GM10248 (cell line): ENCODE measurements around the gene RGS6.
A peak's percentile ranks its signal among the peaks of the same experiment; 100 is the strongest.

ENCODE experiments used
- CTCF ChIA-PET: fragments of 300-600 bp; sonication (Branson Sonifier 250); formaldehyde crosslinking; extraction: SDS; loops from one replicate; lab custom pipeline; 2021; ENCODE audit warnings: antibody characterized with exemption; lab: Yijun Ruan, JAX
- POLR2A ChIA-PET: fragments of 350-650 bp; sonication (Branson Sonifier 250); formaldehyde crosslinking; extraction: SDS; loops from one replicate; lab custom pipeline; 2020; ENCODE audit warnings: antibody characterized with exemption; lab: Yijun Ruan, JAX
- DNase-seq: peaks from one replicate; pipeline ENCODE4 v3.0.0; 2012; ENCODE audit errors: extremely low spot score
- TF ChIP-seq, protein P1 (sequence below): IDR thresholded peaks from 2 replicates; pipeline ENCODE4 v1.5.1; 2012; ENCODE audit warnings: mild to moderate bottlenecking, low read depth; ENCODE audit errors: extremely low read depth, missing control alignments, control extremely low read depth

Gene RGS6

DNA sequence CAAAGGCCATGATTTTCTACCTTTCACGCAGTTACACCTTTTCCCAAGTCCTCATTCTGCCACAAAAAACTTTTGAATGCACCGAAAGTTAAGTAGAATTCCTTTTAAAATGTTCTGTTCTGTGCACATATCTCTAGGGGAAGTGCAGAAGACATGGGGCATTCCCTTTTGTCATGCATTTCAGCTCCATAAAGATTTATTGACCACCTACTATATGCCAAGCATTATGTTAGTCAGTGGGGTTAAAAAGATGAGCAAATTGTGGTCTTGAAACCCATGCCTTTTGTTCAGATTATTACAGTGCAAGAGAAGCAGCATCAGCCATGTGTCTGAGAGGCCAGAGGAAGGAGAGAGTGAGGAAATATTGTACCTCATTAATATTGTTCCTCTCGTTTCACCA is 338.5 kb downstream of the RGS6 start:
- DNase-seq = no peak
- POLR2A ChIA-PET = no interaction called here
- CTCF ChIA-PET = interaction anchor here (1.3 kb wide), 1 partner anchor 40 kb away, joined by 3 read pairs; no protein-coding TSS in a partner anchor
- TF ChIP-seq, protein P1, sequence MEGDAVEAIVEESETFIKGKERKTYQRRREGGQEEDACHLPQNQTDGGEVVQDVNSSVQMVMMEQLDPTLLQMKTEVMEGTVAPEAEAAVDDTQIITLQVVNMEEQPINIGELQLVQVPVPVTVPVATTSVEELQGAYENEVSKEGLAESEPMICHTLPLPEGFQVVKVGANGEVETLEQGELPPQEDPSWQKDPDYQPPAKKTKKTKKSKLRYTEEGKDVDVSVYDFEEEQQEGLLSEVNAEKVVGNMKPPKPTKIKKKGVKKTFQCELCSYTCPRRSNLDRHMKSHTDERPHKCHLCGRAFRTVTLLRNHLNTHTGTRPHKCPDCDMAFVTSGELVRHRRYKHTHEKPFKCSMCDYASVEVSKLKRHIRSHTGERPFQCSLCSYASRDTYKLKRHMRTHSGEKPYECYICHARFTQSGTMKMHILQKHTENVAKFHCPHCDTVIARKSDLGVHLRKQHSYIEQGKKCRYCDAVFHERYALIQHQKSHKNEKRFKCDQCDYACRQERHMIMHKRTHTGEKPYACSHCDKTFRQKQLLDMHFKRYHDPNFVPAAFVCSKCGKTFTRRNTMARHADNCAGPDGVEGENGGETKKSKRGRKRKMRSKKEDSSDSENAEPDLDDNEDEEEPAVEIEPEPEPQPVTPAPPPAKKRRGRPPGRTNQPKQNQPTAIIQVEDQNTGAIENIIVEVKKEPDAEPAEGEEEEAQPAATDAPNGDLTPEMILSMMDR = no peak

DNA sequence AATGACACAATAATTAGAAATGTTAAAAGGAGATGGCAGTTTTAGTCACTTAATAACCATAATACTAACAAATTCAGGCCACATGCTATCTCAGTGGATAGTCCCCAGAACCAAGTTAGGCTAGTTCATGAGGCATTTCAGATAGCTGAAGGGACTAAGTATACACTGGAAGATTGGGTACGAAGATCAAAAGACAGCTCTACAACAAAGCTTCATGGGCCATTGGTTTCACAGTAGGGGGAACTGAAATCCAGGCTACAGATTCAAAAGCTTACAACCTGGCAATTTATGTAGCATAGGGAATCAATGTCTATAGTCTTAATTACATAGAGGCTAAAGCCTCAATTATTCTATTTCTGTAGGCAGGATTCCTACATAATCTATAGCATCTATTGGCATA is 343.0 kb downstream of the RGS6 start:
- TF ChIP-seq, protein P1 = no peak
- no peak for DNase-seq
- CTCF ChIA-PET = interaction anchor here (2.5 kb wide), 1 partner anchor 17 kb away, joined by 8 read pairs; no protein-coding TSS in a partner anchor
- POLR2A ChIA-PET = no interaction called here

DNA sequence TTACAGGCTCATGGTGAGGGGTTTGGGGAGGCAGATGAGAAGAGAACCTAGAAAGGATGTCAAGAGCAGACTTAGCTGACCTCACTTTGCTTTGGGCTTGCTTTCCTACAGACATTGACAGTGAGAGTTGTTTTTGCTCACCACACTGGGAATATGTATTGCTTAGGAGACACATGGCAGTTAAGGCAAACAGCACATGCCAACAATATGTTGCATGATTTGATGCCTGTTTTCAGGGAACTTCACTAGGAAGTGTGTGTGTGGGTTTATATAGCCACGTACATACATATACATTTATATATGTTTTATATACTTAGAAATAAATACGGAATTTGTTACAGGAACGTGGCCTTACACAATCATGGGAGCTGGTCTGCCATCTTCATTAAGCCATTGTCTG is 346.1 kb downstream of the RGS6 start:
- TF ChIP-seq, protein P1 = no peak
- ChIA-PET POLR2A (no interaction called here), CTCF (no interaction called here)
- DNase-seq = no peak

DNA sequence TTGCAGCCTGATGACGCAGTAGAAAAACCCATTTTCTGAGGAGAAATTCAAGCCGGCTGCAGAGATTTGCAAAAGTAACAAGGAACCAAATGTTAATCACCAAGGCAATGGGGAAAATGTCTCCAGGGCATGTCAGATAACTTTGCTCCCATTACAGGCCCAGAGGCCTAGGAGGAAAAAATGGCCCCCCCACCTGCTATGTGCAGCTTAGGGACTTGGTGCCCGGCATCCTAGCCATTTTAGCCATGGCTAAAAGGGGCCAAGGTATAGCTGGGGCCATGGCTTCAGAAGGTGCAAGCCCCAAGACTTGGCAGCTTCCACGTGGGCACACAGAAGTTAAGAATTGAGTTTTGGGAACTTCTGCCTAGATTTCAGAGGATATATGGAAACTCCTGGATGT is 351.9 kb downstream of the RGS6 start:
- ChIA-PET POLR2A (no interaction called here), CTCF (no interaction called here)
- DNase-seq = no peak
- TF ChIP-seq, protein P1 = no peak

DNA sequence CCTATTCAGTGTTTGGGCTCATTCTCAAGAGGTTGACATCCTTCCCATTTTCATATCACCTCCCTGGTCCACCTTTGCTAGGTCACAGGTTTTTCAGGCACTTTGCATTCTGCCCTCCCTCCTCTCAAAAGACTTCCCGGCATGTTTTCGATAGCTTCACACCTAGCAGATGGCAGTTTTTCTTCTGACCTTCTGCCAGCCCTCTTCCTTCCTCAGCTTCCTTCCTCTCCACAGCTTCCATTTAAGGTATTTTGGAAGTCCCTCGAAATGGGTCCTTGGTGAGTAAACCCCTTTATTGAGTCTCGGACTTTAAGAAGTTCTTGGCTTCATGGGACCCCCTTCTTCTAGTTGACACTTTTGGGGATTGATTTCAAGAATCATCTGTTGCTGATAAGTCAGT is 358.0 kb downstream of the RGS6 start:
- TF ChIP-seq, protein P1 = no peak
- no peak for DNase-seq
- ChIA-PET POLR2A (no interaction called here), CTCF (interaction anchor here (2.3 kb wide), 1 partner anchor 9 kb away, joined by 6 read pairs; no protein-coding TSS in a partner anchor)

DNA sequence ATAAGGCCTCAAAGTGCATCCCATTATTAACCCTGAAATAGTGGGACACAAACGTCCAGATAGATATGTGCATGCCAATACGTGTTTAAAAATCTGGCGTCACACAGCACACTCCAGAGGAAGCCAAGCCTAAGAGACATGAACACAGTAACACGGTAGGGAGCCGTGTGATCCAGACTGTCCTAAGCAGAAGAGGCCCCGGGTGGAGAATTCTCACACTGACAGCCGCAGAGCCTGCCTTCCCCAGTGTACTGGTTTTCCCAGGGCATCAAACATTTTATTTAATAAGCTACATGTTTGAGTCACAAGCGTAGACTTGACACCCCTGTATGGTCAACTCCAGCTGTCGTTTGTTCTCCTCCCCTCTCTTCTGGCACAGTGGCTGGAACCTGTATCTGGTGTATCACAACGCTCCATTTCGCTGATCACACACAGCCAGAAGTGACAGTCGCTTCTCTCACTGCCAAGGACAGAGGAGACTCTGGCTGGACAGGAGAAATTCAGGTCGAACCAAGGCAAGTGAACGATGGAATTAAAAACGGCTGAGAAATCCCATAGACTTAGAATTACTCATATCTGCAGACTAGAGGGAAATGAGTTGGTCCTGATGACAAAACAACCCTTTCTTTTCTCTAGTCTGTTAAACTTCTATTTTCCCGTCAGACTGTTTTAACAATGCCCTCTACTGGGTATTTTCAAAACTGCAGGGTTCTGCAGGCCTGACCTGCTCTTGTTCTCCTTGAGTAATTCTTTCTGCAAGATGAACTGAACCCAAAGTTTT is 359.9 kb downstream of the RGS6 start:
- ChIA-PET POLR2A (no interaction called here), CTCF (interaction anchor here (0.7 to 1.6 kb wide), 9 partner anchors 9 to 268 kb away, joined by 3 to 8 read pairs (median 4); no protein-coding TSS in a partner anchor)
- DNase-seq = peak; percentile 44
- TF ChIP-seq, protein P1 = peak; percentile 56
